Muscle layer of duodenum (tissue), 2 donors: ENCODE results near the gene PSMA2.

Experiments
- H3K27ac ChIP-seq: one replicate; pipeline ENCODE4 v1.7.0; 2013; ENCODE audit warnings: mild to moderate bottlenecking, low read length
- H3K27me3 ChIP-seq: one replicate; pipeline ENCODE4 v1.7.0; 2013; ENCODE audit warnings: low read depth, mild to moderate bottlenecking, control low read depth, low read length
- H3K36me3 ChIP-seq, 2 donors: one replicate each; pipeline ENCODE4 v1.7.0; 2013; ENCODE audit warnings: low read length in 2 of 2, control low read depth in 1 of 2, mild to moderate bottlenecking in 1 of 2; ENCODE audit not compliant: insufficient read depth in 2 of 2, control insufficient read depth in 1 of 2
- H3K4me1 ChIP-seq, 2 donors: one replicate each; pipeline ENCODE4 v1.7.0; 2013; ENCODE audit warnings: low read length in 2 of 2, mild to moderate bottlenecking in 2 of 2, control low read depth in 1 of 2, moderate library complexity in 1 of 2; ENCODE audit not compliant: insufficient read depth in 2 of 2, control insufficient read depth in 1 of 2
- H3K4me3 ChIP-seq, 2 donors: one replicate each; pipeline ENCODE4 v1.7.0; 2013; ENCODE audit warnings: low read length in 2 of 2, low read depth in 1 of 2, mild to moderate bottlenecking in 1 of 2
- H3K9me3 ChIP-seq, 2 donors: one replicate each; pipeline ENCODE4 v1.7.0; 2013; ENCODE audit warnings: low read length in 2 of 2, control low read depth in 1 of 2, mild to moderate bottlenecking in 1 of 2; ENCODE audit not compliant: control insufficient read depth in 1 of 2
- donor health status: healthy.

Gene PSMA2

DNA sequence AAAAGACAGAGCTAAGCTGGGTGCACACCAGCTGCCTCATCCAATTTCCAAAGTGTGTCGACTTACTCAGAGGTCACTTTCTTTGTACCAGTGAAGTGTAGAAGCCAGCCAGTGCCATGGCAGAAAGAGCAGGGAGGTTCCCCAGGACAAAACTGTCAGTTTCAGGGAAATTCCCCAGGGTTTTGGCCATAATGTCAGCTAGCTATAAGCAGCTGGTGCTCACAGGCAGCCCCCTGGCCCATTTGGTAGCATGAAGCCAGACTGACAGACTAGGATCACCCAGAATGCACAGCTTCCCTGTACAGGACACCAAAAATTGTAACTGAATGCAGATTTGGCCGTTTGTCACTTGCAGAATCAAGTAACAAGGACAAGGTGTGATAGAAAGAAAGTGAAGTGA lies 28.8 kb upstream of the PSMA2 start:
- Histone ChIP-seq H3K27me3 (no peaks in the 10 kb centered on the region), H3K4me3 (no peak overlapping the region), H3K27ac (no peak overlapping the region), H3K4me1 (no peaks in the 10 kb centered on the region), H3K9me3 (peaks cover 0 to 2% of the 10 kb centered on the region in 2 donors), H3K36me3 (no peaks in the 10 kb centered on the region)

DNA sequence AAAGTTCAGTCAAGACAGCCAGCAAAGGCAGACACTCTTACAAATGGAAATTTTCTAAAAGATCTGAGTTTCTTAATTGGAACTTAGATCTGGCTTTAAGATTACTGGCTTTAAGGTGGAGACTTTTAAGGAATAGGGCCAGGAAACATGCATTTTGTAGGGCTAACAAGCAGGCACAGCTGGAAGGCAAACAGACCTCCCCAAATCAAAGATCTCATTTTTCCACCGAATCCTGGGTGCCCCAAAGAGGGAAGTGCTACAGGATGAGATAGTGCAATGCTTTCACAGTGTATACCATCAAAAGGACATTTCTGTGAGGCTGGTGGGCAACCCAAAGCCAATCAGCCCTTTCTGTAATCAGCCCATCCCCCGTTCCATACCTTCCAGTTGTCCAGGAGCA lies 27.6 kb upstream of the PSMA2 start:
- no peaks in the 10 kb centered on the region for H3K36me3 ChIP-seq
- no peaks in the 10 kb centered on the region for H3K4me1 ChIP-seq
- H3K27ac ChIP-seq: no peak overlapping the region
- no peak overlapping the region for H3K4me3 ChIP-seq
- H3K9me3 ChIP-seq: peaks cover 0 to 3% of the 10 kb centered on the region in 2 donors
- H3K27me3 ChIP-seq: no peaks in the 10 kb centered on the region

DNA sequence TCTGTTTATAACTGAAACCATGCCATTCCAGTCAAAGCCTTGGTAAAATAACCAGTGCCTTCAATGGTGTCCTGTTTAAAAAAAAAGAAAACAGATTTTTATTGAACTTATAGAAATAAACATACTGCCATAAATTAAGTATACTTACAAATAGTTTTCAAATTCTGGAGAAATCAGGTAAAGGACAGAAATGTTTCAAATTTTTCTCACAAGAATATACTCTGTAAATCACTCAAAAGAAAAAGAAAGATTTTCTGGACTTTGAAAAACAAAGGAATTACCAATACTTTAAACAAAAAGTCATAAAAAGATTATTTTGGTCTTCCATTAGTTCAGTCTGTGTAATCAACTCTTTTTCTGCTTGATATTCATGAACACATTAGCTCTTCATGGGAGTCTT lies 24.1 kb upstream of the PSMA2 start:
- Histone ChIP-seq H3K9me3 (peaks cover 0 to 3% of the 10 kb centered on the region in 2 donors), H3K27me3 (no peaks in the 10 kb centered on the region), H3K4me1 (no peaks in the 10 kb centered on the region), H3K27ac (no peak overlapping the region), H3K36me3 (no peaks in the 10 kb centered on the region), H3K4me3 (no peak overlapping the region)

DNA sequence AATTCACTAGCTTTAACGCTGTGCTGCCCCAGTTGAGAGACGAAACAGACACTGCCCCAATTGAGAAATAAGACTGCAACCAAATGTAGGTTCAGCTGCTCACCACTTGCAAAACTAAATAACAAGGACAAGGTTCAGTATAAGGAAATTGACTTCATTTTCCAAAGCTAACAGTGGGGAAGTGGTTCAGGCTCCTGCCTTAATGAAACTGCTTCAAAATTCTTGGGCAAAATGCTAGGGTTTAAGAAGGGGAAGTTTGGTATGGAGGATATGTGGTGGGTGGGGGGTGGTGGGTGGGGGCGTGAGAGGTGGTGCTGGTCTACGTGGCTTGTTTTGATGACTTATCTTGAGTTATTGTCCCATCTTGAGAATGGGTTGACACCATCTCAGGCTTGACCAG lies 22.0 kb upstream of the PSMA2 start:
- peaks cover 0 to 3% of the 10 kb centered on the region in 2 donors for H3K9me3 ChIP-seq
- H3K27me3 ChIP-seq: no peaks in the 10 kb centered on the region
- H3K4me3 ChIP-seq: no peak overlapping the region
- H3K27ac ChIP-seq: no peak overlapping the region
- H3K4me1 ChIP-seq: no peaks in the 10 kb centered on the region
- H3K36me3 ChIP-seq: no peaks in the 10 kb centered on the region

DNA sequence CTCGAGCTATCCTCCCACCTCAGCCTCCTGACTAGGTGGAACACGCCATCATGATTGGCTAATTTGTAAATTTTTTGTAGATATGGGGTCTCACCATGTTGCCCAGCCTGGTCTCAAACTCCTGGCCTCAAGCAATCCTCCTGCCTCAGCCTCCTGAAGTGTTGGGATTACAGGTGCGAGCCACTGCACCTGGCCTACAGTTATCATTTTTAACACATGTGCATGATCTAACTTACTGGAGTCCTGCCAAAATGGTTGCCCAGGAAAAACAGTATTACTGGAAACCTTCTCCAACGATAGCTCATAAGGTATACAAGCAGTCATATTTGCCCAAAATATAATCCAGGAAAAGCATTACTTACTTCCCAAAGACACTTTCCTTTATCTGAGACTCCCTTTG lies 20.4 kb upstream of the PSMA2 start:
- Histone ChIP-seq H3K9me3 (peaks cover 0 to 3% of the 10 kb centered on the region in 2 donors), H3K4me1 (no peaks in the 10 kb centered on the region)

DNA sequence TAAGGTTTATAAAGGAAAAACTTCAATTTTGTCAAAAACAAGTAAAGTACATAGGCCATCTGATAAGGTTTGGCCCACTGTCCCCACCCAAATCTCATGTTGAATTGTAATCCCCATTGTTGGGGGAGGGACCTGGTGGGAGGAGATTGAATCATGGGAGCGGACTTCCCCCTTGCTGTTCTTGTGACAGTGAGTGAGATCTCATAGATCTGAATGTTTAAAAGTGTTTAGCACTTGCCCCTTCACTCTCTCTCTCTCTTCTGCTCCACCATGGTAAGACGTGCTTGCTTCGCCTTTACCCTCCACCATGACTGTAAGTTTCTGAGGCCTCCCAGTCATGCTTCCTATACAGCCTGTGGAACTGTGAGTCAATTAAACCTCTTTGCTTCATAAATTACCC lies 18.4 kb upstream of the PSMA2 start:
- Histone ChIP-seq H3K27ac (no peak overlapping the region), H3K36me3 (no peaks in the 10 kb centered on the region), H3K4me1 (no peaks in the 10 kb centered on the region), H3K4me3 (no peak overlapping the region), H3K9me3 (no peaks in the 10 kb centered on the region), H3K27me3 (no peaks in the 10 kb centered on the region)

More for the DNA sequence above, 20.4 kb upstream of the PSMA2 start:
- H3K27me3 ChIP-seq: no peaks in the 10 kb centered on the region
- no peak overlapping the region for H3K4me3 ChIP-seq
- H3K27ac ChIP-seq: no peak overlapping the region
- H3K36me3 ChIP-seq: no peaks in the 10 kb centered on the region

DNA sequence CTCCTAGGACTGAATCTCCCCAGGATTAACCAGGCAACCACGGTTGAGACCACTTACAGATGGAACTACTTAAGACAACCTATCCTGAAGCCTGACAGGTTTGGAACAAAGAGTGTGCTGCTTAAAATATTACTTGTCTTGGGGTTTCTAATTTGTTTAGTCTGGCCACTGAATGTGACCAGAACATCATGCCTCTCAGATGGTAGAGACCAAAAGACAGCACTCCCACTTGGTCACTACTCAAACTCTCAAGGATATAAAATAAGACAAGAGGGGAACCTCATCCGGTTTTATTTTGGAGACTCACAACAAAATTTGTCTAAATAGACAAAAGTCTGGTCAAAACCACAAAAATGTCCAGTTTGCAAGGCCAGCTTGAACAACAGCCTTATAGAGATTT lies 15.5 kb upstream of the PSMA2 start:
- H3K27me3 ChIP-seq: no peaks in the 10 kb centered on the region
- no peak overlapping the region for H3K27ac ChIP-seq
- H3K36me3 ChIP-seq: no peaks in the 10 kb centered on the region
- no peaks in the 10 kb centered on the region for H3K9me3 ChIP-seq
- H3K4me3 ChIP-seq: no peak overlapping the region
- no peaks in the 10 kb centered on the region for H3K4me1 ChIP-seq

DNA sequence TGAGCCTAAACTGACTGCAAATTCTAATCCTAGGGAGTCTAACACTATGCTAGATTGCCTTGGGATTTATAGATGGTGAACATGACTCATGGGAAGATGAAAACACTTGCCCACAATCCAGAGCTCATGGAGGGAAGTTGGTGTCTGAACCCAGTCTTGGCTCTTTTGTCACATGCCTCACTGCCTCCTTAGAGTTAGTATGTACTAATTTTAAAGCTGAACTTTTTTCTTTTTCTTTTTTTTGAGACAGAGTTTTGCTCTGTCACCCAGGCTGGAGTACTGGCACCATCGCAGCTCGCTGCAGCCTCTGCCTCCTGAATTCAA lies 14.6 kb upstream of the PSMA2 start:
- Histone ChIP-seq H3K9me3 (no peaks in the 10 kb centered on the region), H3K4me3 (no peak overlapping the region), H3K27me3 (no peaks in the 10 kb centered on the region), H3K27ac (no peak overlapping the region), H3K36me3 (no peaks in the 10 kb centered on the region), H3K4me1 (no peaks in the 10 kb centered on the region)

DNA sequence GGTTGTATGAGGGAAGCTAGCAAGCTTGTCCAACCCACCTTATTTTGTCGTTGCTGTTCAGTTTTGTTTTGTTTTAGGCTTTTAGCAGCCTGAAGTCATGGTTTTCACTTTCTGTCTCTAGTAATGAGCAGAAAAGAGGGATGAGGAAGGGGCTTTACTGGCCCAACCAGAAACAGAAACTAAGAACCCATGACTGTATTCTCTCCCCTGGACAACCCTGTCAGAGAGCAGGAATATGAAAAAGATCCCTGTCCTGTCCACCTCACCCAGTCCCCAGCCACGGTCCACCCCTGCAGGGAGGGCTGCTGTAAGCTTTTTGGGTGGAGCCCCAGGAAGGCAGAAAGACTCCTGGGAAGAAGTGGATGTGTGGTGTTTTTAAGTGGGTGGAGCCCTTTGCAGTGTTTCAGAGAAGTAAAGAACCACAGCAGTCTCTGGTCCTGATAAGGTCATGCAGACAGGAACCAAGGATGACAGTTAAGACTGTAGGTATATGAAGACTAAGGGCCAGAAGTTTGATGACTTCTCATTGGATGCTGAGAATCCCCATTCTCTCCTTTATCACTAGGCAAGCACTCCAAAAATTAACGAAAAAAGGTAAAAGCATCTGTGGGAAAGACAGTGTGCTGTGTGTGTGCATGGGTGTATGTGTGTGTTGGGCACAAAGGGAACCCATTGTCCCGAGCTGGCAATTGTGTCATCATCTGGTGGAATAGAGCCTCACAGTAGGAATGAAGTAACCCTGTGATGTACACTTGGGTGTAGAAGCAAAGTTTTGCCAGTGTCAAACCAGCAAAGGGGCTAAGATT lies 14.1 kb upstream of the PSMA2 start:
- no peak overlapping the region for H3K4me3 ChIP-seq
- H3K36me3 ChIP-seq: no peaks in the 10 kb centered on the region
- H3K27ac ChIP-seq: no peak overlapping the region
- H3K9me3 ChIP-seq: no peaks in the 10 kb centered on the region
- H3K4me1 ChIP-seq: no peaks in the 10 kb centered on the region
- no peaks in the 10 kb centered on the region for H3K27me3 ChIP-seq

DNA sequence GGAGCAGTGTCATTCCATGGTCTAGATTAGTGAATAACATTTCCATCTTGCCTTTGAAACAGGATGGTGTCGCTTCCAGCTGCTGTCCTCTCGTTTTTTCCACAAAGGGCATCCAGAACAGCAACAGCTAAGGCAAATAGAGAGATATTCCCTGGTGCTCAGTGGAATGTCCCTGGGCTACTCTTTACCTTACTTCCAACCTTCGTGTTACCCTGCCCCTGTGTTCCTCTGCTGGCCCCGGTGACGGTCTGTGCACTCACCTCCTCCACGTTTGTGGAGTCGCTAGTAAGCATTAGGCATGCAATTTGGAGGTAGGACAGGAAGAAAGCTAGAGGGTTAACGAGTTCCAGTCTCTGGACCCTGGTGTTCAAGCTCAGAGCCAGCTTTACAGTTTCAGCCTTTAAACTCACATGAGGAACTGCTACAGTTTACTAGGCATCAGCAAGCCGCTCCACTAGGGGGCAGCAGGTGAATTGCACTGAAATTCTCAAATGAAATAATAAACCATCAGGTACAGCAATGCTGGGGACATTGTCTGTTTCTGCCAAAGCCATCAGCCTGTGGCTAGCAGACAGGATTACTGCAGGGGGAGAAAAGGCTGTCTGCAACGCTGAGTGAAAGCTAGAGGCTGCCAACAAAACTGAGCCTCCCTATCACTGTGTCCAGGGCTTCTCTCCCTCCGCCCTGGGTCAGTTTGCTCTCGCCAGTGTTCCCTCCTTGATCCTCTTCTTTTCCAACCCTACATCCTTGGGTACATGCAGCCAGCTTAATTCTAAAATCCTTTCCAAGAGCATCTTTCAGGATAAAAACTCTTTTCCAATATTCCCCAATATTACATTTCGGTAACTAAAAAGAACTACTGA lies 9.2 kb upstream of the PSMA2 start:
- Histone ChIP-seq H3K27ac (no peak overlapping the region), H3K4me3 (no peak overlapping the region), H3K27me3 (no peaks in the 10 kb centered on the region), H3K36me3 (peaks cover 4 to 25% of the 10 kb centered on the region in 2 donors), H3K4me1 (no peaks in the 10 kb centered on the region), H3K9me3 (no peaks in the 10 kb centered on the region)

DNA sequence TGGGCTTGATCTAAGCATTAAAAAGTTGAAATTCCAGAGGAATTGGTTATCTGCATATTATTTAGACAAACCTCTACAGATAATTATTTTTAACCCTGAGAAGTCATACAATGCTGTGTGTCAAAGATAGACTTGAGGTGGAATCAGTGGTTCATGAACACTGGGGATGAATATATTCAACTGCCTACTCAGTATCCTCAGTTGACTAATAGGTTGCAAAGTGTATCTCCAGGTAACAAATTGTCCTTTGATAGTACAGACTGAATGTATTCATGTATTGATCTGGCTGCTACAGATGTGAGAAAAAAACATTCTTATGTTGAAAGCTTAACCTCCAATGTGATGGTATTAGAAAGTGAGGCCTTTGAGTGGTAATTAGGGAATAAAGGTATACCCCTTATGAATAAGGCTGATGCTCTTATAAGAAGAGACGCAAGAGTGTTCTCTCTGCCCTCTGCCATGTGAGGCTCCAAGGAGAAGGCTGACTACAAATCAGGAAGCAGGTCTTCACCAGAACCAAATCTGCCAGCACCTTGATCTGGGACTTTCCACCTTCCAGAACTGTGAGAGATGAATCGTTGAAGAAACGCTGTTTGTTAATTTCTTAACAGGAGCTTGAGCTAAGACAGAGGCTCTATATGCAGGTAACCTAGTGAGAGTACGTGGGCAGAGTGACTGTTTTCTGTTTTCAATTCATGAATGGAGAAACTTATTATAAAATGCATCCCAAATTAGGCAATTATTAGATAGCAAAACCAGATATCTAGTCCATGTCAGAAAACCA lies 7.7 kb upstream of the PSMA2 start:
- peaks cover 17 to 39% of the 10 kb centered on the region in 2 donors for H3K36me3 ChIP-seq
- no peaks in the 10 kb centered on the region for H3K9me3 ChIP-seq
- H3K4me1 ChIP-seq: no peaks in the 10 kb centered on the region
- H3K4me3 ChIP-seq: no peak overlapping the region
- no peak overlapping the region for H3K27ac ChIP-seq
- no peaks in the 10 kb centered on the region for H3K27me3 ChIP-seq
